PFSK-1 (cell line): ENCODE measurements around the gene UBL4B.

ENCODE experiments used
- FOXP2 ChIP-seq: optimal IDR thresholded peaks from 2 replicates; pipeline ENCODE3; 2011; ENCODE audit warnings: borderline replicate concordance, control low read depth, inconsistent platforms; ENCODE audit not compliant: insufficient read depth; ENCODE audit errors: extremely low read length, extremely low read depth
- POLR2AphosphoS5 ChIP-seq: IDR thresholded peaks from 2 replicates; pipeline ENCODE4 v1.6.1; 2012; ENCODE audit warnings: low read depth, mild to moderate bottlenecking, control low read depth, low read length, moderate library complexity
- REST ChIP-seq, 2 experiments: IDR thresholded peaks; 2 replicates each; pipeline versions ENCODE4 v1.6.1 to v1.8.0; 2011 to 2012; ENCODE audit warnings: low read depth in 2 of 2, low read length in 2 of 2, control low read depth in 1 of 2, inconsistent platforms in 1 of 2, mild to moderate bottlenecking in 1 of 2, moderate library complexity in 1 of 2; ENCODE audit not compliant: insufficient read depth in 1 of 2
- SIN3A ChIP-seq: IDR thresholded peaks from 2 replicates; pipeline ENCODE4 v1.6.1; 2012; ENCODE audit warnings: mild to moderate bottlenecking, low read length, moderate library complexity, borderline replicate concordance; ENCODE audit not compliant: insufficient read depth
- TAF1 ChIP-seq: IDR thresholded peaks from 2 replicates; pipeline ENCODE4 v1.6.1; 2012; ENCODE audit warnings: low read length, control low read depth, borderline replicate concordance; ENCODE audit not compliant: insufficient read depth

UBL4B gene

DNA sequence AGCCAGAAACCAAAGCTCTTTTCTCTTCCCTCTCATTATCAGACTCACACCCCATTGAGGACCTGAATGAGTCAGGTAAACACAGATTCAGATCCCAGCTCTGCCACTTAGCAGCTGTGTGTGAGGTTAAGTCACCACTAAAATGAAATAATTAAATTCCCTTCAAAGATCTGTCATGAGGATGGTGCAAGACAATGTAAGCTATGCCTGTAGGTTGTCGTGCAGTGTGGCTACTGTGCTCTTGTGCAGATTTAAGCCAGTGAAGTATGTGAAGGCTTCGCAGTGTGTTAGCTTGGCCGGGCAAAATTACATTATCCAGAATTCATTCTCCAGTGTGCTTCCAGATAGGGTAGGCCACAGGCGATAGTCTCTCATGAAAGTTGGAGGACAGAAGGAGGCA, 13.6 kb downstream of the UBL4B start:
- no peak for TF ChIP-seq FOXP2
- no peak for TF ChIP-seq POLR2AphosphoS5
- TF ChIP-seq REST (IDR thresholded peaks at IDR 0.05; ENCODE audit: insufficient read depth in 1 of 2, low read depth in 2 of 2, low read length in 2 of 2), result no peak
- TF ChIP-seq SIN3A, result no peak

GRCh38 chr1:110130113-110130591, 17.9 kb downstream of the UBL4B start:
- TF ChIP-seq TAF1 (no peak), SIN3A (no peak), POLR2AphosphoS5 (no peak), FOXP2 (no peak), REST (IDR thresholded peaks at IDR 0.05; ENCODE audit: insufficient read depth in 1 of 2, low read depth in 2 of 2, low read length in 2 of 2) (no peak)

- TF ChIP-seq TAF1, result no peak
- TF ChIP-seq REST (IDR thresholded peaks at IDR 0.05; ENCODE audit: insufficient read depth in 1 of 2, low read depth in 2 of 2, low read length in 2 of 2), result no peak
- TF ChIP-seq SIN3A, result no peak
- no peak for TF ChIP-seq POLR2AphosphoS5
- TF ChIP-seq FOXP2, result no peak
These were observed 18.7 kb downstream of the UBL4B start for GRCh38 chr1:110130989-110131388.

DNA sequence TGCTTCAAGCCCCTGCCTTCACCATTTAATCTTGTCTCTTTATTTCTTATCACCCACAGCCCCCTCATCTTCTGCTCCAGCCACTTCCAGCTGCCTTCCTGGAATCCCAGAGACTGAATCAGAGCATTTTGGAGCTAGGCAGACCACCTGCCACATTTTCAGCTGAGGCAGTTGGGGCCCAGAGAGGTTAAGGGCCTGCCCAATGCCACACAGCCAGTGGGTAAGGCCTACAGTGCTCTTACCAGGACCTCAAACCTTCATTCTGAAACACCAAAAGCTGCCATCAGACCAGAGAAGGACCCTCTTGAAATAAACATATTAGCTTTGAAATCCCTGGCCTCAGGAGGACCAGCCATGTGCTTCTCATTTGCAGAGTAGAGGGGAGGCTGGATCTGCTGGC, 20.4 kb downstream of the UBL4B start:
- TF ChIP-seq REST (IDR thresholded peaks at IDR 0.05; ENCODE audit: insufficient read depth in 1 of 2, low read depth in 2 of 2, low read length in 2 of 2) (no peak), TAF1 (no peak), SIN3A (no peak), FOXP2 (no peak), POLR2AphosphoS5 (no peak)

GRCh38 chr1:110133436-110133835, 21.2 kb downstream of the UBL4B start:
- TF ChIP-seq FOXP2 (no peak), REST (IDR thresholded peaks at IDR 0.05; ENCODE audit: insufficient read depth in 1 of 2, low read depth in 2 of 2, low read length in 2 of 2) (no peak), SIN3A (no peak), POLR2AphosphoS5 (no peak), TAF1 (no peak)
